ENCODE measurements around the gene PIK3R1.

Gene PIK3R1

GRCh38 chr5:68299105-68299504 is 83.5 kb downstream of the PIK3R1 start:
- no peak for DNase-seq

- no peak for DNase-seq
These were observed 84.0 kb downstream of the PIK3R1 start for GRCh38 chr5:68299575-68299974.

- DNase-seq, result no peak
These were observed 87.6 kb downstream of the PIK3R1 start for GRCh38 chr5:68303038-68303738.

GRCh38 chr5:68303754-68304420 is 88.3 kb downstream of the PIK3R1 start:
- no peak for DNase-seq

- no peak for DNase-seq
These were observed 89.0 kb downstream of the PIK3R1 start for GRCh38 chr5:68304421-68305052.

GRCh38 chr5:68305223-68305870 is 89.8 kb downstream of the PIK3R1 start:
- no peak for DNase-seq

- peak in 1 of 2 donors; percentile 8 for DNase-seq
These were observed 90.9 kb downstream of the PIK3R1 start for GRCh38 chr5:68306361-68307014.

GRCh38 chr5:68313336-68313735 is 97.8 kb downstream of the PIK3R1 start:
- DNase-seq, result no peak

GRCh38 chr5:68314465-68314864 is 98.9 kb downstream of the PIK3R1 start:
- no peak for DNase-seq

- DNase-seq, result no peak
These were observed 100.2 kb downstream of the PIK3R1 start for GRCh38 chr5:68315679-68316271.

- no peak for DNase-seq
These were observed 100.9 kb downstream of the PIK3R1 start for GRCh38 chr5:68316469-68316868.

- DNase-seq, result no peak
These were observed 102.1 kb downstream of the PIK3R1 start for GRCh38 chr5:68317646-68318045.

- DNase-seq, result no peak
These were observed 103.6 kb downstream of the PIK3R1 start for GRCh38 chr5:68318955-68319705.

GRCh38 chr5:68319706-68320412 is 104.3 kb downstream of the PIK3R1 start:
- no peak for DNase-seq

- DNase-seq, result no peak
These were observed 104.9 kb downstream of the PIK3R1 start for GRCh38 chr5:68320413-68320986.

GRCh38 chr5:68325065-68325580 is 109.6 kb downstream of the PIK3R1 start:
- no peak for DNase-seq

GRCh38 chr5:68329554-68330255 is 114.1 kb downstream of the PIK3R1 start:
- no peak for DNase-seq

- no peak for DNase-seq
These were observed 115.0 kb downstream of the PIK3R1 start for GRCh38 chr5:68330574-68330973.

- DNase-seq, result no peak
These were observed 115.9 kb downstream of the PIK3R1 start for GRCh38 chr5:68331192-68332079.
